Breast epithelium (tissue), 3 donors: ENCODE measurements around the gene PDHX.

Source experiments
- POLR2A ChIP-seq: fragments of 450-650 bp; IDR thresholded peaks from one replicate; pipeline ENCODE4 v1.6.1; 2016; ENCODE audit warnings: antibody characterized with exemption, mild to moderate bottlenecking, moderate library complexity
- POLR2AphosphoS5 ChIP-seq, 3 donors: sonication (generic); formaldehyde crosslinking; IDR thresholded peaks; one replicate each; pipeline ENCODE4 v1.6.1; 2017; ENCODE audit warnings: antibody characterized with exemption in 3 of 3
- TF ChIP-seq, protein P1 (sequence below), 3 donors: fragments of 450-650 bp; IDR thresholded peaks; one replicate each; pipeline ENCODE4 v1.5.1; 2016 to 2017; ENCODE audit warnings: antibody characterized with exemption in 3 of 3, mild to moderate bottlenecking in 3 of 3, moderate library complexity in 3 of 3

DNA sequence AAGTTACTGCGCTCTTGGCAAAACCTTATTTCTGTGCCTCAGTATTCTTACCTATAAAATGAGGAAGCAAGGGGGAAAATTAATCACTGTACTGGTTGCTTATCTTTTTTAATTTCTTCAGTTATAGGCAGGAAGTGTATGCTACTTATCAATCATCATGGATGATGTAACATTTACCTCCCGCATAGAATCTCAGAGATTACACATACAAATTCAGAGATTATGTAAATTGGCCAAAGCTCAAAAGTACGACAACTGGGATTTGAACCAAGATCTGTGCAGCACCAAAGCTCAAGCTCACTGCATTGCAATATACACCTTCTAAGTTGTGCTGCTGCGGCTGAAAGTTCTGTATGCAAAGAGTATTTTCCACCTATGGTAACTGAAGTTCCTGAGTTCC is 83.0 kb downstream of the PDHX start:
- TF ChIP-seq, protein P1, sequence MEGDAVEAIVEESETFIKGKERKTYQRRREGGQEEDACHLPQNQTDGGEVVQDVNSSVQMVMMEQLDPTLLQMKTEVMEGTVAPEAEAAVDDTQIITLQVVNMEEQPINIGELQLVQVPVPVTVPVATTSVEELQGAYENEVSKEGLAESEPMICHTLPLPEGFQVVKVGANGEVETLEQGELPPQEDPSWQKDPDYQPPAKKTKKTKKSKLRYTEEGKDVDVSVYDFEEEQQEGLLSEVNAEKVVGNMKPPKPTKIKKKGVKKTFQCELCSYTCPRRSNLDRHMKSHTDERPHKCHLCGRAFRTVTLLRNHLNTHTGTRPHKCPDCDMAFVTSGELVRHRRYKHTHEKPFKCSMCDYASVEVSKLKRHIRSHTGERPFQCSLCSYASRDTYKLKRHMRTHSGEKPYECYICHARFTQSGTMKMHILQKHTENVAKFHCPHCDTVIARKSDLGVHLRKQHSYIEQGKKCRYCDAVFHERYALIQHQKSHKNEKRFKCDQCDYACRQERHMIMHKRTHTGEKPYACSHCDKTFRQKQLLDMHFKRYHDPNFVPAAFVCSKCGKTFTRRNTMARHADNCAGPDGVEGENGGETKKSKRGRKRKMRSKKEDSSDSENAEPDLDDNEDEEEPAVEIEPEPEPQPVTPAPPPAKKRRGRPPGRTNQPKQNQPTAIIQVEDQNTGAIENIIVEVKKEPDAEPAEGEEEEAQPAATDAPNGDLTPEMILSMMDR (IDR thresholded peaks at IDR 0.05), result no peak
- TF ChIP-seq POLR2AphosphoS5 (IDR thresholded peaks at IDR 0.05), result no peak
- no peak for TF ChIP-seq POLR2A
